Suppressor macrophage (primary cell): ENCODE results near the gene HDAC3.

ENCODE experiments used
- DNase-seq, 4 experiments: peaks; one replicate each; pipeline ENCODE4 v3.0.0-alpha.2; 2020 to 2022

Gene HDAC3

DNA sequence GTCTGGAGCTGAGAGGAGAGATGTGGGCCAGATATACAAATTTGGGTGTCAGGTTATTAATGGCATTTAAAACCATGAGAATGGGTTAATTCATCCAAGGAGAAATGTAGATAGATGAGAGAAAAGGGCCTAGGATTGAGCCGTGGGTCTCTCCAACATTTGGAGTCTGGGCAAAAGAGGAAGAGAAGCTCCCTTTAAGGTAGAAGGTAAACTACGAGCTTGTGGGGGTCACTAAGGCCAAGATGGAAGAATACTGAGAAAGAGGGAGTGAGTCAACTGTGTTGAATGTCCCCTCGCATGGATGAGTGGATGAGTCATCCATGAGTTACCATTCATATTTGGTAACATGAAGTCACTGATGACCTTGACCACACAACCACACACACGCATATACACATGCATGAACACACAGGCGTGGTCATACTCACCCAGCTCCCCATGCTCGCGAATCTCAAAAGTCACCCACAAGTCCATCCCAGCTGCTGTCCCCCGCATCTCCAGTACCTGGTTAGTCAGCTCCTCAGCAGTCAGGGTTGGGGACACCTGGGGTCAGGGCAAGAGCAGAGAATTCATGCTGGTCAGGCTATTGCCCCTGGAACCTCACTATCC is 21.4 kb upstream of the HDAC3 start:
- peak in 1 of 4 experiments; percentile 40 for DNase-seq

DNA sequence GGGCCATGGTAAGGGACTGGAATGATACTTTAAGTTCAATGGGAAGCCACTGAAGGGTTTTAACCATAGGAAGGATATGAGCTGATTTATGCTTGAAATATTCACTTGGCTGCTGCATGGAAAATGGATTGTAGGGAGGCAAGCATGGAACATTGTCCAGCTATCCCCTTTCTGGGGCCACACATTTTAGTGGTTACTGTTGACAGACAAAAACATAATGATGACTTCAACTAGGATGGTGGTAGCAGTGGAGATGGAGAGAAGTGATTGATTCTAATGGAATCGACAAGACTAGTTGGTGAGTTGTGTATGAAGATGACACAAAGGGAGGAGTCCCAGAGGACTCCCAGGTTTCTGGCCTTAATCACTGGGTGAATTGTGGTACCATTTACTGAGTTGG is 20.8 kb upstream of the HDAC3 start:
- DNase-seq = no peak

DNA sequence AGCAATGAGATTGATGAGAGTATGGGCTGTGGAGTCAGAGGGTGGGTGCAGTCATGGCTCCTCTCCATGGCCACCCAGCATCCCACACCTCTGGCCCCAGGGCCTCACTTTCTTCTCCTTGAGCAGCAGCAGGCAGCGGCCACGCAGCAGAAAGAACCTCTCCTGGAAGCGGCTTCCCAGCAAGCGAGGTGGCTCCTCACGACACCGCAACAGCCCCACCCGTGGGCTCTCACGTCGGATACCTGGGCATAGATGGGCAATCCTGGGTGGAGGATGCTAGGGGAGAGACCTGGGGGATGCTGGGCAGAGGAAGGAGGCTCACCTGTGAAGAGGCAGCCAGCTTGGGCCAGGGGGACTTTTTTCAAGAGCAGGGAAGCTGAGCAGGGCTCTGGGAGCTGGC is 19.7 kb upstream of the HDAC3 start:
- DNase-seq = no peak

DNA sequence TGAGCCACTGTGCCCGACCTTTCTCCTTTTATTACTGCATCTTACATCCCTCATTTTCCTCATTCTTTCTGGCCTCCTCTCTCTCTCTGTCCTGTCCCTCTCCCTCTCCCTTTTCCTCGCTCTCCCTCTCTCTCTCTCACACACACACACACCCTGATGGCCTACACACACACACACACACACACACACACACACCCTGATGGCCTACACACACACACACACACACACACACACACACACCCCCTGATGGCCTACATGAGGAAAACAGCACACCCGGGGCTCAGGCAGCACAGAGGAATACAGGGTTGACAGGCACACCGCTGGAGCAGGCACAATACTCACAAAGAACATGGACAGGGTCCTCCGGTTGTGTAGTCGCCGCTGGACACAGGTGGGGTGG is 18.4 kb upstream of the HDAC3 start:
- DNase-seq = no peak

DNA sequence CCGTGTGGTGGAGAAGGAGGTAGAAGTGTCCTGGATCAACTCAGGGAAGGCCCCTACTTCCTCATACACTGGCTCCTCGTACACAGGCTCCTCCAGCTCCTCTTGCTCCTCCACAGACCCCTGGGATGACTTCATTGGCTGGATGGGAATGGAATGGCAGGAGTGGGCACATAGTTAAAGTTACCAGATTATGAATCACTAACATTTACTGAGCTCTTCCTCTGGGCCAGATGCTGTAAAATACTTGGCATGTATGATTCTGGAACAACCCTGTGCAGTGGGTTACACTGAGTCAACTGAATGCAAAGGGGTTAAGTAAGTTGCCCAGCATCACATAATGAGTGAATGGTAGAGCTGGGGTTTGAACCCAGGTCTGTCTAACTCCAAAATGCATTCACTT is 17.6 kb upstream of the HDAC3 start:
- no peak for DNase-seq

DNA sequence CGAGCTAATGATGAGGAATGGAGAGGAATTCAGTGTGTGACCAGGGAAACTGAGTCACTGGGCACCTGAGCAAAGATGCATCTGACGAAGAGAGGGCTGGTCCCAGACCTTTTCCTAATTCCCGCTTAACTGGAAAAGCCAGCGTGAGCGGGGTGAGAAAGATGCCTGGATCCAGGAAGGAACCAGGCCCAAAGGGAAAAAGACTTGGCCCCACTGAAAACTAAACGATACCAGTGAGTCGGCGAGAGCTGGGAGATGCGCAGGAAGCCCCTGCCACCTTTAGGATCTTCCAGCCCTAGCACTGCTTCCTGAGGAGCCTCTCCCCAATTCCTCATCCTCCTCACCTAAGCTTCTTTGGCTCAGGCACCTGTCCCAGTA is 15.1 kb upstream of the HDAC3 start:
- no peak for DNase-seq

DNA sequence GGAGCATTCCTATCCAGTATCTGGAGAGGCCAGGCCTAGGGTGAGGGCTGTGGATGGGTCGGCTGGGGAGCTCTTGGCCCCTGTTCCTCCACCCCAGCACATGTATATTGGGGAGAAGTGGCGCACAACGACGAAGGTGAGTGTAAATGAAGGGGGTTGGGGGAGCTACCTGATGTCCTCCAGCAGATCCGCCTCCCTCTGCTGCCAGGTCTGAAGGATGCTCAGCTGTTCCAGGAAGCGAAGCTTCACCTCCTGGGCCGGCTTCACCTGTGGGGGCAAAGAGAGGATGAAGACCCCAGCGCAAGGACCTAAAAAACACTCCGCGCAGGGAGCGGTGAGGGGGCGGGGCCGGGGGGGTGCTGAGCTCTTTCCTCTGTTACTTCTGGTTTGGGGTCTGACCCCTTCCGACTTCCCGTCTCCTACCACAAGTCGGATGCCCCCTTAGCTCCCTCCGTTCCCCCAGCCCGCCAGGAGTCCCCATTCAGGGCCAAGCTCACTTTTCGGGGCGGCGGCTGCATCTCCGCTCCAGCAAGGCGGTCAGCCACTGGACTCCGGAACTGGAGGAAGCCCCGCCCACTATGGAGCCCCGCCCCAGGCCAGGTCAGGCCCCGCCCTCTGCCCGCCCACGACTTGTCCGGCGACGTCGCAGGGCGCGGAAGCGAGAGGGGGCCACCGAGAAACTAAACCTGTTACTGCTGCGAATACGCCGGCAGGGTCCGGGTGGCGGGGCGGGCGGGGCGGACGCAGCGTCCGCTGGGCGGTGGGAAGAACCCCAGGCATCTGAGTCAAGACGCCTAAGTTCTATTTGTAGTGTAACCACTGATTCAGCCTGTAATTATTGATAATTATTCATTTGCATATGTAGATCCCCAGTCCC is 14.4 kb upstream of the HDAC3 start, which contains the start of gene FCHSD1:
TSS of gene FCHSD1 (minus strand) at position 568 of the 877 bp plus-strand sequence. CDS start at position 518, 50 bp downstream.
- peak; percentile 88 to 96 (median 92) for DNase-seq

DNA sequence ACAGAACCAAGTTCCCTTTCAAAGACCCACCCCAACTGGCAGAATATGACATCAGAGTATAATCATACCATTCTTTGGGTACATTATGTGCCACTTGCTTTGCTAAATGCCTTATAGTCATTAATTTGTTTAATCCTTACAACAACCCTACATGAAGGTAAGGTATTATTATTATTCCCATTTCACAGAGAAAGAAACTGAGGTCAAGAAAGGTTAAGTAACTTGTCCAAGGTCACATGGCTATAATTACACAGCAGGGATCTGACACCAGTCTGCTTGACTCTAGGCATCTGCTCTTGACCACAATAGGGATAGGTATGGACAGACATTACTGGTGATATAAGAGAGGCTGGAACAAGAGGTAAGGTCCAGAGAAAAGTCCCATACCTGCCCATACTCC is 13.3 kb upstream of the HDAC3 start:
- no peak for DNase-seq

DNA sequence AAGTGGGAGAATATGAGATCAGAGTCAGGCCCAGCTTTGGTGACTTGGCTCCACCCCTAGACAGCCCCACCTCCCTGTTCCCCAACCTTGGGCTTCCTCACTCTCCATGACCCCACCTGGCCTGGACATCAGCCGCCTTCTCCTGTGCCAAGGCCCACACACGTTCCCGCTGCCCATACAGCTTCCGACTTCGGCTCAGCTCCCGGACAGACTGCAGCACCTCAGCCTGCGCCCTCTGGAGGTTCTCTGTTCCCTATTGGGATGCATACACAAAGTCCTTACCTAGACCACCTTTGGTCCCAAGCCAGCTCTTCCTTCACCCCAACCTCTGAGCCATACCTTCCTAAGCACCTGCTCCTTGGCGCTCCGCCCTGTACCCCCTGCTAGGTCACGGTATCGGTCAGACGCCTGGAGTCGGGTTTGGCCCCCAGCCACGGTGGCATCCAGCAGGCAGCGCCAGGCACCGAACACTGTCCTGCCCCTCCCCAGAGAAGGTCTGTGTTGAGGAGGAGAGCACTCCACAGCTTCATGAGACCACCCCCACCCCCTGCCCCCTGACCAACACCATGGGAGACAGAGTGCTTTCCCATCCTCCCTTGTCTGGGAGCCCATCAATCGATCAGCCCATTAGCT is 12.5 kb upstream of the HDAC3 start:
- no peak for DNase-seq

DNA sequence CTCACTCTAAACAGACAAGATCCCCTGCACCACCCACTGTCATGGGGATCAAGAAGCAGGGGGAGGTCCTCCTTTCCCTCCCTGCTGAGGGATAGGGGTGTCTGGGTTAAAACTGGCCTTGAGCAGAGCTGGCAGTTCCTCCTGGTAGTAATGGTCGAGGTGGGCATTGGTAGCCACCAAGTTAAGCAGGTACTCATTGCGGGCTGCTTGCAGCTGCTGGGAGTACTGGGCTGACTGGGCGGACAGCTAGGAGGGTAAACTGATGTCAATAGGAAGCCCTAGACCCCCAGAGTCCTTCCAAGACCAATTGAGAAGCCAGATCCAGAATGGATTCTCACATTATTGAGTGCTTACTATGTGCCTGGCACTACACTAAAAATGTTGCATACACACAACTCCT is 11.2 kb upstream of the HDAC3 start:
- no peak for DNase-seq

DNA sequence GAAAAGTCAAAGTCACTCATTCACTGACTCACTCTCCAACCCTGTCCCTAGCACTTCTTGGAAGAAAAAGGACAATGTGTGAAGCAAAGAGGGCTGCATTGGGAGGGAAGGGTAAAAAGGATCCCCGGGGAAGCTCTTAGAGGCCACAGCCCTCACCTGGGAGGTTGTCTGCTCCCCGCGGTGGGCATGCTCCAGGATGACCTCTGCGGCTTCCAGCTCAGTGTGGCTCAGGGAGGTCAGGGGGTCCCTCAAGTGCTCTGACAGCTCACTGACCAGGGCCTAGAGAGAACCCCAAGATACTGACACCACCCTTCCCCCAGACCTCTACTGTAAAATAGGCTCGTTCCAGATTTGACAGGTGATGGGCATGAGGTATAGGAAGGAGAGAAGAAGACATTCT is 10.6 kb upstream of the HDAC3 start:
- no peak for DNase-seq

DNA sequence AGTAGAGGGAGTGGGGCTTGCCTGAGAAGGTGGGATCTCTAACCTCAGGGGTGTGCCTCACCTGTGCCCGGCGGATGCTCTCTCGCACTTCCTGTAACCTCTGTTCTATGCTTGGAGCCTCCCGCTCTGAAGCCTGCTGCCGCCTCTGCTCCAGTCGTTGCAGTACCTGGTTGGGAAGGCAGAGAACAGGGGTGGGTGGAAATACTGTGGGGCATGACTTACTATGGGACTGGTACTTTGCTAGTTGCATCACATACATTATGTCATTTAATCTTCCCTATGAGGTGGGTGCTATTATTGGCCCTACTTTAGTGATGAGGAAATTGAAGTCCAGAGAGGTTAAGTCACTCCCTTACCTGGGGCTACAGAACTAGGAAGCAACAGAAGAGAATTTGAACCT is 9.4 kb upstream of the HDAC3 start:
- DNase-seq = no peak

DNA sequence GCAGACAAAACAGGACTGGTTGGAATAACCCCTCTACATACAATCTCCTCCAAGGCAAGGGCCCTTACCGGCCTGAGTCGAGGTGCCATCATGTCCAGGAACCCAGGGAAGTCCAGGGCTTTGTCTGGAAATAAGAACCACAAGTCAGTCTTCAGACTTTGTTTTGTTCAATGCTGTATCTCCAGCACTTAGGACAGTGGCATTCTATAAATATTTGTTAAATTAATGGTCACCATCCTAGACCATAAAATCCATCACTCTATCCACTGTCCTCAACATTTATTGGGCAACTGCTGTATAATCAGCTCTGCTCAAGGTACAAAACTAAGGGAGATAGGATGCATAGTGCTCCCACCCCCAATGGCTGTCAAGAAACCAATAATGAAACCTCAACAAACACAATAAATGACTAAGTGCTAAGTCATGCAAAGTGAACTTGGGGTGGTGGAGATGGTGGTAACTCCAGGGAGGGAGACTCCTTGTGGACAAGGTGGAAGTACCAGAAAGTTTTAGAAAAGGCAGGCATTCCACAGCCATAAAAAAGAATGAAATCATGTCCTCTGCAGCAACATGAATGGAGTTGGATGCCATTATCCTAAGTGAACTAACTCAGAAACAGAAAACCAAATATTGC is 5.1 kb upstream of the HDAC3 start:
- peak in 2 of 4 experiments; percentile 25 for DNase-seq

DNA sequence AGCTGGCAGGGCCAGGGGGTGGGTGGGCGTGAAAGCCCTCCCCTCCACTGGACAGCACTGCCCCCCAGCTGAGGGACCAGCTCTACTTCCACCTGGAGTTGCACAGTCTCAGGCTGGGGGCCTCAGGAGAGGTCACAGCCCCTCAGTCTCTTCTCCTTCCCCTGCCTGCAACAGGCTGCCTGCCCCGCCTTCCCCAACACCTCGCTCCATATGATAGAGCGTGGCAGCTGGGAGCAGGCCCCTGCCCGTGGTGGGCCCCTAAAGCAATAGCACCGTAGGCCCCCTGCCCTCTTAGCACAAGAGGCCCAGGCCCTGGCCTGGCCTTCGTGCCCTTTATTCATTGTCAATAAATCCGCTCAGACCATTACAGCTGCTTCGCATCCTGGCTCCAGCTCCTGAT is 4.0 kb upstream of the HDAC3 start:
- no peak for DNase-seq

DNA sequence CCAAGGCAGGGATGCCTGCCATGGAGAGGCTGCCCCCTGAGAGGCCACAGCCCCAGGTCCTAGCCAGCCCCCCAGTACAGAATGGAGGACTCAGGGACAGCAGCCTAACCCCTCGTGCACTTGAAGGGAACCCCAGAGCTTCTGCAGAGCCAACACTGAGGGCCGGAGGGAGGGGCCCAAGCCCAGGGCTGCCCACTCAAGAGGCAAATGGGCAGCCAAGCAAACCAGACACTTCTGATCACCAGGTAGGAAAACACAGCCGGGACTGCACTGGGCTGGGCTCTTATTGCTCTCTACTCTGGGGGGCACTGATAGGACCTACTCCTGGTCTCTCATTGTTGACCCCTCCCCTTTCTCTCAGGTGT is 3.4 kb upstream of the HDAC3 start:
- no peak for DNase-seq

DNA sequence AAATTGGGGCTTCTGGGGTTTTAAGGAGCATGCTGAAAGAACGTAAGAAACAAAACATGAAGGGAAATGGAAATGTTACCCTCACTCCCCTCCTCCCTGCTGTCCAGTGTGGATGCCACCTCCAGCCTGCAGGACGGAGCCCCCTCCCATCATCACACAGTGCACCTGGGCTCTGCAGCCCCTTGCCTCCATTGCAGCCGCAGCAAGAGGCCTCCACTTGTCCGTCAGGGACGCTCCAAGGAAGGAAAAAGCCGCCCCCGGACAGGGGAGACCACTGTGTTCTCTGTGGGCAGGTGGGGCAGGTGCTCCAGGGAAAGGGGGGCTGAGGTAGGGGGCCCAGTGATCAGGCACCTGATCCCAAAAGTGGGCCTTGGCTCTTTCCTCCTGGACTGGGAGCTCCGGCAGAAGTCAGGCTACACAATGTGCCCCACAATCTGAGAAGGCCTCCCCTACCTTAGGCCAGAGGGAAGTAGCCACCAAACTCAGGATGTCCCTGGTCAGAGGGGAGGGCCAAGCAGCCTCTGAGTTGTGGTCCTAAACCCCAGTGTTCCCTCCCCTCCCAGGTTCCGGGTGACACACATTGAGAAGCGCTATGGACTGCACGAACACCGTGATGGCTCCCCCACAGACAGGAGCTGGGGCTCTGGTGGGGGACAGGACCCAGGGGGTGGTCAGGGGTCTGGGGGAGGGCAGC is 2.9 kb upstream of the HDAC3 start:
- no peak for DNase-seq

DNA sequence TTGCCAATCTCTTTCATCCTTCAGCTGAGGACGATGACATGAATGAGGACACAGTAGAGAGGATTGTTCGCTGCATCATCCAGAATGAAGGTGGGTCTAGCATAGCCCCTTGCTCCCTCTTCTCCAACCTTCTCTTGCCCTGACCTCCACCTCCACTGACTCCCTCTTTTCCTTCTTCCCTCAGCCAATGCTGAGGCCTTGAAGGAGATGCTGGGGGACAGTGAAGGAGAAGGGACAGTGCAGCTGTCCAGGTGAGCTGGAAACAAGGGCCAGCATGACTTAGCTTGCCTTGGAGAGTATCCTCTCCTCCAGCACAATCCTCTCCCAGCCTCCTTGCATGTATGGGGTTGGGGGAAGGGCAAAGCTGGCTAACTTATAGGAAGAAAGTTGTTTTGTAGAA is 2.1 kb upstream of the HDAC3 start:
- DNase-seq = no peak

DNA sequence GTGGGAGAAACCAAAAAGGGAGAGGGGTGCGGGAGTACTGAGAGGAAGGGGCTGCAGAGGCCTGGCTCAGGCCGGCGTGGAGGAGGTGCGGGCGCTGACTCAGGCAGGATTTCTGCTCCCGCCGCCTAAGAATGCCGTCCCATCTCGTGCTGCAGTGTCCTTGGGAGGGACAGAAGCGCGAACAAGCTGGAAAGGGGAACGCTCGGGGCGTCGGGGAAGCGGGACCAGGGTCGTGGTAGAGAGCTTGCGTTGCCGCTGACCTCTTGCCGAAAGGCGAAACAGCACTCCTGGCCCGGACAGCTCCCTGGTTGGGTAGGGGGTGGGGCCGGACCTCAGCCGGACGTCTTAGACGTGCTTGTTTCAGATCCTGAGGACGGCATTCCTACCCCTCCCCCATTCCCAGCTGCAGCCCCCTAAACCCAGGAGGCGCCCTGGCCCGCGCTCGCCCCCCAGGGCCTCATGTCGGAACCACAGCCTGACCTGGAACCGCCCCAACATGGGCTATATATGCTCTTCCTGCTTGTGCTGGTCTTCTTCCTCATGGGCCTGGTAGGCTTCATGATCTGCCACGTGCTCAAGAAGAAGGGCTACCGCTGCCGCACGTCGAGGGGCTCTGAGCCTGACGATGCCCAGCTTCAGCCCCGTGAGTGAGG is 1.2 kb upstream of the HDAC3 start:
- DNase-seq = peak; percentile 54 to 75 (median 69)

DNA sequence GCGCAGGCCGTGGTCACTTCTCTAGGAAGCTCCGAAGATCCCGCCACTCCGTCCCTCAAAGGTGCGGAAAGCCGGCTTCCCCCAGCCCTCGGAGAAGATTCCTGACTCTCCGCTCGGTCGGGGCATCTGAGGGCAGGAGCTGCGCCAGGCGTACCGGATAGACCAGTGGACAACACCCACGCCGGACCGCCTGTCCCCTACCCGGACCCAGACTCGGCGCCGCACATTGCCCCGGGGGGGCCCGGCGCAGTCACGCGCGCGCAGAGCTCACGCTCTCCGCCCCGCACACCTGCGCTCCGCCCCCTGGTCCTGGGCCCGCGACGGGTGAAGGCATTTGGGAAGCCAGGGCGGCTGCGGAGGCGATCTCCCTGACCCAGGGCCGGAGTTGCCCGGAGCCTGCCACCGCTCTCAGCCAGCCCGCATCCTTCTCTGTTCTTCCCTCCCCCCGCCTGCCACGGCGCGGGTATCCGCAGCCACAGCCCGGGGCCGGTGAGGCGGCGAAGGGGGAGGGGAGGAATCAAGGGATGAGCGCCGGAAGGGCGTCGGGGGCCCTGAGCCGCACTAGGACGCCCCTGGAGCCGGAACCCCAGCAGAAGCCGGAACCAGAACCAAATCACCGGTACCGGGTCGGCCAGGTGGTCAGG is 596 bp upstream of the HDAC3 start:
- DNase-seq = peak in 3 of 4 experiments; percentile 12 to 43 (median 33)

DNA sequence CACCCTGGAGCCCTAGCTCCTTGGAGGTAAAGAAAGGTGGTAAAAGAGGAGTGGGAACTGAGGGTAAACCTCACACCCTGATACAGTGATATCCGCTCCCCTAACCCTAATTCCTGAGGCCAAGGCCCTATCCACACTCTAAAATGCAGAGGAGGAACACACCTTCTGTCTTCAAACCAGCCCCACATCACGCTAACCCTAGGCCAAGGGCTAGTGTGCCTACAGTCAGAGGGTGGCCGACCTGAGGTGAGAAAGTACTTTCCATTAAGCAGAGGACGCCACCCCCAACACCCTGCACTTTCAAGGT is 590 bp downstream of the HDAC3 start:
- no peak for DNase-seq

DNA sequence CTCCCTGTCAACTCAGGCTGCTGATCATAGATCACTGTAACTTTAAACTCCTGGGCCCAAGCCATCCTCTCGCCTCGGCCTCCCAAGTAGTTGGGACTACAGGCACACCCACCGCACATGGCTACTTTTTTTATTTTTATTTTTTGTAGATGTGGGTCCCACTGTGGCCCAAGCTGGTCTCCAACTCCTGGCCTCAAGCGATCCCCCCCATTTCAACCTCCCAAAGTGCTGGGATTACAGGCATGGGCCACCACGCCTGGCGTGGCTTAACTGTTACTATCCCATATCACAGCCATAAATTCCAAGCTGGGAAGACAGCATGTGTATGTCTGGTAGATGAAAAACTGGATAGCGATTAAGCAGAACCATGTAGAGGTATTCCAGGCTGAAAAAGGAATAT is 1.0 kb downstream of the HDAC3 start:
- no peak for DNase-seq

DNA sequence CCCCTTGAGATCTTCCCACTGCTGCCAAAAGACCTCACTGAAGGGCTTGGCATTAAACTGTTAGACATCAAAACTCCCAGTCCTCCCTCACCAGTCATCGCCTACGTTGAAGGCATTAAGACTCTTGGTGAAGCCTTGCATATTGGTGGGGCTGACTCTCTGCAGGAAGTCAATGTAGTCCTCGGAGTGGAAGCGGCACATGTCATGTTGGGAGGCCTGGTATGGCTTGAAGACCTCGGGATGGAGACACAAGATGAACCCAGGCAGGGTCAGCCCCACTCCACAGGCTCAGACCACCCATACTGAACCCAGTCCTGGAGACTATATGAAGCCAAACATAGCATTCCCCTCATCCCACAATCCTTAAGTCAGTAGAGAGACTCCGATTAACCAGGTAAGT is 1.9 kb downstream of the HDAC3 start:
- DNase-seq = no peak
